HG03457 (cell line): ENCODE results near the gene ATP8B4.

ENCODE experiments used
- ATAC-seq: cut with Tn5 transposase; IDR thresholded peaks from one replicate; pipeline ENCODE4 v1.9.1; 2021; ENCODE audit warnings: moderate number of reproducible peaks; ENCODE audit not compliant: unreplicated experiment

The ATP8B4 gene

DNA sequence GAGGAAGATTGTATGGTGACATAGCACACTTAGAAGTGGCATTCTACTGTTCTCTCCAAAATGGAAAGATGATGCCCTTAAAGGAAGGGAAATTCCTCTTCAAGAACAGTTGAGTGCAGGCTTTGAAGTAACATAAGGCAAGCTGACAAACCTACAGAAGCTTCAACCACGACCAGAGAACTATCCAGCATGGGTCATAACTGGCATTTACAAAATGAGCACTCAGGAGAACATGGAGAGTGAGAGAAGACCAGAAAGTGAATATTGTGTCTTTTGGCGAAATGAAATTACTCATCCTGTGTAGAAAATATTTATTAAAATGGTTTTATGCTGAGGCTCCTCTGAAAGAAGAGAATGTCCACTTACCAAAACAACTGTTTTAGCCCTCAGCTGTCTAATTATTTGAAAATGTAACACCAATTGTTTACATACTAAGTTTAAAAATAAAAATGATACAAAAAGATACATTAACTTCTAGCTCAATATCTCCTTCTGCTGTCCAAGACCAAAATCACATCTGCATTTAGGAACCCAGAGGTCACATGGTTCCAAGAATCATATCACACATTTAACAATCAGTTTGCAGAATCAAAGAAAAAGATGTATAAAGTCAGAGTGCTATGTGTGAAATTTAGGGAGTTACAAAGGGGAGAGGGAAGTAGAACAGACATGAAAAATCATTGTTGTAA, 216.9 kb downstream of the ATP8B4 start:
- no peak for ATAC-seq

DNA sequence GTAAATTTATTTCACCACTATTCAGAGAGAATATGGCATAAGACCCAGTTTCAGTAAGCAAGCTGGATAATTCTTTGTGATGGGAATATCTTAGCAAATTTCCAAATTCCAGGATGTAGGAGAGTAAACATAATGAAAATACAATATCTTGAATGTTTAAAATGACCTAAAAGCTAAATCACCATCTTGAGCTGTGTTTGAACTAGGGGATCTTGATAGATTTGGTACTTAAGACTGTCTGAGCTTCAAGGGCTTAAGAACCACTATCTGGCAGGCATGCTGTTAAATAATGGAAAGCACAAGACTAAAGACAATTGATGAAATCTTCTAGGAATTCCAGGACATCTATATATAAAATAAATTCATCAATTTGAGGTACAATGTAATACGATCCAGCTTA, 217.7 kb downstream of the ATP8B4 start:
- no peak for ATAC-seq

DNA sequence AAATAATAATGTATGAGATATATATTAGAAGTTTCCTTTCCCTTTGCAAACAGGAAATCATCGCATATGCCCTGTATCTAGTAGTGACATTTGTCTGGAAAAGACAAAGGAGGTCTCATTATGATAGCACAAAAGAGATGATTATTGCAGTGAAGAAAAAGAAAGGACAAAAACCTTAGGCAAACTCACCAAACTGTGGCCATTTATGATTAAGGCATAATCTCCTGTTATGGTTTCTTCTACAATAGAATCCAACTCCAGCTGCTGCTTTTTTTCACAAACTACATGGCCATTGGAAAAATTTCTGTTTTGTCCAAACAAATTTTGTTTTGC, 218.2 kb downstream of the ATP8B4 start:
- no peak for ATAC-seq

DNA sequence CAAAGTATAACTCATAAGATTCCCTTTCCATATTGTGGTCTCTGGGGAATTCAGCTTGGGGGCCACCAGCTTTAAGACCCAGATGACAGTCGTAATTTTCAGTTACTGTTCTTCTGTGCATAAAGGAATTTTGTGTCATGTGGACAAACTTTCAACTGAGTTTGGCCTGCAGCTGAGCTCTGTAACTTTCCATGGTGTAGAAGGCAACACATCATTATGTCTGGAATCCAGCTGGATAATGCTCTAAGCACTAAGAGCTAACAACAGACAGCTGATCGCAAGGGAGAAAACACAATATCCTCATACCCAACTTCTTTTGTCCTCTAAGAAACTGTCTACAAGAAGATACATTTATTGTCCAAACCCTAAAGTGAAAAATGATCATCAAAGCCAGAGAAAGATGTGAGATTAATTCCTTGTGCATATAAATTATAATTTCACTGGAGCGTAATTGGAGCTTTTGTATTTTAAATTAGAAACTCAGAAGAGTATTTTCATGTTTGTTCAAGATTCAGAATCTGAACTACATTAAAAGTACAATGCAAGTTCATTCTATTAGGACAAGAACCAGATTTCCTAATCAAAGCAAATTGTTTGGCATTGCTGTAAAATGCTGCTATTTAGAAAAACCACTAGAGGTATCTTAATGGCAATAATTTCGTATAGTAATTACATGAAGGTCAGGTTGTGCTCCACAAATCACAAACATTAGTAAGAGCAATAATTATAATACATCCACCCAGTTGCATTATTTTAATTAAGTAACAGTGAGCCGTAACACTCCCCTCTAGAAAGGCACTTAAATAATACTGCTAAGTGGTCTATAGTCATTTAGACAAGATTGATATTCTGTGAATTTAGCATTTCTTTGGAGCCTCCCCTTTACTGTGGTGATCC, 218.8 kb downstream of the ATP8B4 start:
- no peak for ATAC-seq

DNA sequence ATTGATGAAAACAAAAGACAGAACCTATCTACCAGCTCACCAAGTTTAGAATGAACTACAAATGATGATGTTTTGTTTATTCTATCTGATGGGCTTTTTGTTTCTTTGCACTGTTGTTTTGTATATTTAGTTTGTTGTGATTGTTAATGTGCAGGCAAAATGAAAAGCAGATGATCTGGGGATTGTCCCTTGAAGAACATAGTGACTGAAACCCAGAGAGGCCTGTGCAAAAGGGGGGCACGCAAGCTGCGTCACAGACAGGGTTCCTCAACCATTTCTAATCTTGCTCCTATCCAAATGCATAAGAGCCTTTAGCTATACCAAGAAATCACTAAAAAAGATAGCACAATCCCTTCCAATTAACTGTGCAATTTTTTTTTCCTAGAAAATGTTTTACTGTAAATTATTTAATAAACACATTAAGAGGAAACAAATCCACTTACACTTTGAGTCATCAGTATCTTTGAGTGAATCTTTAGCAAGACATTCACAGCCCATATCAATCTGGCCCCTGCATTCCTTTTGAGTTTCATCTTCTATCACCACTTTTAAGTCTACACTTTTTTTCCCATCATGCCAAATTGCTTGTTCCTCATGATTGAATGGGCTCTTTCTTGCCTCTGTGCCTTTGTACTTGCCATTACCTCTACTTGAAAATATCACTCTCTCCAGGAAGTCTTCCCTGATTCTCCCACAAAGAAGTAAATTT, 220.3 kb downstream of the ATP8B4 start:
- ATAC-seq = no peak

DNA sequence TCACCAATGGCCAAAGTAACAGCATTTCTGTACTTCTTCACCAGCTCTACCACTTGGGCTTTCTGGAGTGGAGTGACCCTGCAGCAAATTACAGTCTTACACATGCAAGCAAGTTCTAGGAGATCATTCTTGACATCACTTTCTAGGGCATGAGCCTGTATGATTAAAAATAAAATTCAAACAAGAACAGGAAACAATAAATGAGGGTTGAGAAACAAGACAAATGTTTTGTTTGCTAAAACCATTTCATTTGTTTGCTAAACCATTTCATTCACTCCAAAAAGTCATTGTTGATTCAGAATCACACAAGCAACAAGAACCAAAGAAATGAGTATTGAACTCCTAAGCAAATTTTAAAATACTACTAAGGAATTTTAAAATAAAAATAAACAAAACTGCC, 220.9 kb downstream of the ATP8B4 start:
- ATAC-seq = no peak

DNA sequence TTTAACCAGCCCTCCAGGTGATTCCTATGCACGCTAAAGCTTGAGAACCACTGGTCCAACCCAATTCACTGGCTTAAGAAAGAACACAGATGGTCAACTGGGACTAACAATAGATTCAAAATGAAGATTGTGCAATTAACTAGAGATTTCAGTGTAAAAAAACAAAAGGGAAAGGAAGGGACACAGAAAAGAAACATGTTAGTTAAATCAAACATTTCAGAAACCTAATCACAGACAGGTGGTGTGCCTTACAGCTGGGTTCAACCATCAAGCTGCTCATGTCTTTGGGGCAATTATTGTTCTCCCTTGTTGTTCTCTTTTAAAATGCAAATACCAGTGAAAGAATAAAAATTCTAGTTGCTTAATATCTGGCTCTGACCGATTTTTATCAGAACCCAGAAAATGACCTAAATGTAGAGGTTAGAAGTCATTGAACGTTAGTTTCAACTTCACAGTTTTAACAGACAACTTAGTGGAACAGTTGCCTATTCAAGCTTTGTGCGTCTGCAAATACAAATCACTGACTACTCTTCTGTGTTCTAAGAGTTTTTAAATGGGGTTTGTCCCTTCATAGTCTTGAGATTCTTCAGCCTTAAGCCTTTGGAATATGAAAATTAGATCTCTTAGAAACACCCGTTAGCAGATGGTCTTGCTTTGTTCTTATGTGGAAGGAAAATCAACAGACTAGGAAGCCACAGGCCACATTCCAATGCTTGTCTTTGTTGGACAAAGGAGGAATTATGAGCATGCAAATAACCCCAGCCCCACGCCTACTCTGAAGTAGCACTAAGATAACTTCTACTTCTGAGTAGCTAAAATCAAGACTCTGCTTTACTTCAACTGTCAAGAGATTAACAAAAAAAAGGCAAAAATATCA, 223.4 kb downstream of the ATP8B4 start:
- no peak for ATAC-seq

DNA sequence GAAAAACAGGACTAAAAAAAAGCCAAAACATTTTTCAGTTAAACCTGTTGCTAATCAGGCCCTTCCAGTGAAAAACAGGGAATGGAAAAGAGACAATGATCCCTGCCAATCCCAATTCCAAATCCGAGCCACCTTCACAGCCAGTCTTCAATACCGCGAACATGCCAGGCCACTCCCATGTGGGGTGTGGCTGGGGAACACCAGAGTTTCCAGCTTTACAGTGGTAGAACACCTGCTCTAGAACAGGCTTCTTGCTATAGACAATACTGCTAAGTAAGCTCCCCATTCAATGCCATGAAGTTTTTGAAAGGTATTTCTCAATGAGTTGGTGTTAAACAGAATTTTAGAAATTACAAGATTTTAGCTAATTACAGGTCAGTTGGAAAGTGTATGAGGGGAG, 228.3 kb downstream of the ATP8B4 start:
- ATAC-seq = no peak

DNA sequence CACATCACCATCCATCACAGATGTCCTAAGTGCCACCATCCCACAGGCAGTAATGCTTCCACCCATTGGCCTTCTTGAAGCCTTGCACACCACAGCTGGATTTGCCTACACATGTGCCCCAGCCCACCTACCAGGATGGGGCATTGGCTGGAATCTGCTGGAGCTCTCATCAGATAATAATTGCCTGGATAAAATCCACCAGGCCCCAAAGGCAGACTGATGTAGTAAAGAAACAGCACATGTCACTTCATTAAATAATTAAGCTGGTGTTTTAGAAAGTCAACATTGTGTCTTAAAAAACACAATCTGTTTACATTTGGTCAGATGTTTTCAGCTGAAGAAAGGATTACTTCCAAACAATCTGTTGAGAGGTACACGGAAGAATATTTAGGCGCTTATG, 229.5 kb downstream of the ATP8B4 start:
- no peak for ATAC-seq

DNA sequence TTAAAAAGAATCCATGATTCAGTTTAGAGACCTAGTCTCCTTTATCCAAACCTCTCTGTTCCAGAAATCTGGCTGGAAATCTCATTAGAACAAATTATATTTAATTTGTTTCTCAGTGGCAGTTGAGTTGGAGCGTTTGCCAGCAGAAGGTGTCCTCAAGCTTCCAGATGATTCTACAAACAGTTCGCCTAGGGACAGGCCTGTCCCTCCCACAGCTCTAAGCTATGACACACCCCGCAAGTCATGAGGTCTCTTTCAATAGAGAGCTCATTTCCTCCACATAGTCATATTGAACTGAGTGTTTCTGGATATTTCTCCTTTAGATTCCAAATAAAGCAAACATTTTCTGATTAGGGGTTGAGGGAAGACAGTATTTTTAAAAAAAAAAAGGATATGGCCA, 230.3 kb downstream of the ATP8B4 start:
- ATAC-seq = no peak

DNA sequence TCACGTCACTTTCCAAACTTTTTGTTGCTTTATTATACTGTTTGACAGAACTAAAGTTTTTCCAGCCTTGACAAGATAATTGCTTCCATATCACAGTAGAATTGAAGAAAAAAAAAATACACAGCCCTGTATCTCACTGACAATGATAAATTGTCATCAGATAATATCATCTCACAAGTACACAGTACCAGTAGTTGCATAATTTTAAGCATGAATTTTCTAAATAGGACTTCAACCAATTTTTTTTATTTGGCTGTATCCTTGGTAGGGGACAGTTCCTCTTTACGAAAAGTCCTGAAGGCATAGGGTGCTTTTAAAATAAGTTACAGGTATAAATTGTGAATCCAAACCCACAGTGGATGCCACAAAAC, 230.7 kb downstream of the ATP8B4 start:
- no peak for ATAC-seq

DNA sequence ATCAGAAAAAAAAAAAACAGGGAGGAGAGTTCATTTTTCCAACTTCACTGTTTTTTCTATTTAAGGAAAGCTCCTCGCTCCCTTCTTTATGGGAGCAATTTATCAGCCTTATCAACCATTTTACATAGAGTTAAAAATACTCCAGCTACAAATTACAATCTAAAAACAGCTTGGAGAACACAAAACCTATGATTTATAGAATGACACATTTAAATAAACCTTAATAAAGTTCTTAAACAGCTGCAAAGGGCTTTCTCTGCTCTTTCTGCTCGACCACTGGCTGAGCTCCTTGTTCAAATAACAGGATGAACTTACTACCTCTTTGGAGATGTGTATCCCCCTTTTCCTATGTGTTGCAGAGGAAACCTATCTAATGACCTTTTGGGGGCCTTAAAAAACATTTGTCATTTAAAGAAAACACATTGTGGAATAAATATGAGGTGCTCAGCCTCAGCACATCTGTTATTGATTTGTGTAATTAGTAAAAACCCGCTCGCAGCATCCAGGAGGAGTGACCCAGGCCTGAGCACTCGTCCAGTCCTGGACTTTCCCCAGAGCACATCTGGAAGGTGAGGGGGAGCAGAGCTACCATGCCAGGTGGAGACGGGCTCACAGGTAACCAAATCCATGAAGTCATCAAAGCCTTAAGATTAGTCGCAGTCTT, 231.2 kb downstream of the ATP8B4 start:
- ATAC-seq = no peak

DNA sequence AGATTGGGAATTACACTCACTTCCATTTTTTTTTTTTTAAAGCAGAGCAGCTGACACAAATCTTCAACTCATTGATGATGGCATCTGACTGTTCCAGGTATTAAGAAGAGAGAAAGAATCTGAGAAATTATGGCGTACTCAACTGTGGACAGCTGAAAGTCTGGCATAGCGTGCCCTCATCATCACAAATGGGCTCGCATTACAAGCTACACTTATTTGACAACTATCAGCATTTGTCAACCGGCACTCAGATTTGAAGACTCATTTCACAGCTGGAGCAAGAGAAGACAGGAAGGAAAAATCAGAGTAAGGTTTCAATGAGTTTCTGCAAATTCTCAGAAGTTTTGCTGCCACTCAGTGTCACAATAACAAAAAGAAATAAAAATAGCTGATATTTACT, 235.9 kb downstream of the ATP8B4 start:
- no peak for ATAC-seq

DNA sequence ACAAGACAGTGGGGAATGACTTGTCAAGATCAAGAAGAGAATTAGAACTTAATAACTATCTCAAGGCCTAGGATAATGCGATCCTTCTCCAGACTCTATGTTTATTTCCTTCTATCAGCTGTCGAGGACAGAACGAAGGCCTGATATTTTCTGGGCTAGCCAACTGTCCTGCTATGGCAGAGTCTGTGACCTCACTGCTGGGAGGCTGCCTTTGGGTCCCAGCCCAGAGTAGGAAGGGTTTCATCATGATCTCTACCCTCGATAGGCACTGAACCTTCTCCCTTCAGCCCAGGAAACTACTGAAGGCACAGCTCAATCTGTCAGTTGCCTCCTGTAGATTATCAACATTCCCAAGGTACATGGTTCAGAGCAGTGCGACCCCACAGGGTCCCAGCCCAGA, 237.2 kb downstream of the ATP8B4 start:
- ATAC-seq = no peak

DNA sequence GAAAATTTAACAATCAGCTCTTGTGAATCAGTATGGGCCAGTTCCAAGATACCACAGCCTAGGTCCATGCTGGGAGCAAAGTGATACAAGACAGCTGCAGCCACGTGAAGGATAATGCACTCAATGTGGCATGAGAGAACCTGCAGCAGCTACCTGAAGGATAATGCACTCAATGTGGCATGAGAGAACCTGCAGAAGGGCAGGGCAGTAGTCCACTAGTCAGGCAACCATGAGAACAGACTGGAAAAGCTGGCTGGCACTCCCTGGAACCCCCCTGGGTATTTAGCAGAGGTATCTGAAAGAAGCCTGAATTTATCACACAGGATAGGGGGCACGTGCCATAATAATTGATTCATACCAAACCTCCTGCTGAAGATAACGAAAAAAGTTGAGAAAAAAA, 237.6 kb downstream of the ATP8B4 start:
- no peak for ATAC-seq

DNA sequence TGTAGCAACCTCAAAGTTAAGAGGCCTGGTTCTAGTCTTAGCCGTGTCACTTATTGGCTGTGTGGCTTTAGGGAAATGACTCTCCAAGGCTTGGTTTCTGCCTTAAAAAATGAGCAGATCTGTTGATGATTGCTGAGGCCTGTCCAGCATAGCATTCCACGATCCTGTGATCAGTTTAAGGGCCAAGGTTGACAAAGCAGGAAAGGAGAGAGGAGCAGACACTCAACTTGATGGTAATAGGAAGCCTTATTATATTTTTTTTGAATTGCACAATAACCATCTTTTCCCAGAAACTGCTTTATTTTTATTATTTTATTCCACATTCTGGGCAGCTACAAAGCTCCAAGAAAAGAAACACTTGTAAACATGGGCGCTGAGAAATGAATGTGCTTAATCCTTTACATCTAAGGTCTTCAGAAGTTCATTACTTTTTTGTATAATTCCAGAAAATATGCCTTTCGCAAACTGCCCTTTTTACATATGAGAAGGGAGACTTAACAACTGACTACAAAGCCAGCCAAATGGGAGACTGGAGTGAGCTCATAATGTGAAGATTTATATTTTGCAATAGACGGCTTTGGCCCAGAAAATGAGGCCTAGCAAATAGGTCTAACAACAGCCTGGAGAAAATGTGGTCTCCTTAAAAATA, 241.0 kb downstream of the ATP8B4 start:
- no peak for ATAC-seq

DNA sequence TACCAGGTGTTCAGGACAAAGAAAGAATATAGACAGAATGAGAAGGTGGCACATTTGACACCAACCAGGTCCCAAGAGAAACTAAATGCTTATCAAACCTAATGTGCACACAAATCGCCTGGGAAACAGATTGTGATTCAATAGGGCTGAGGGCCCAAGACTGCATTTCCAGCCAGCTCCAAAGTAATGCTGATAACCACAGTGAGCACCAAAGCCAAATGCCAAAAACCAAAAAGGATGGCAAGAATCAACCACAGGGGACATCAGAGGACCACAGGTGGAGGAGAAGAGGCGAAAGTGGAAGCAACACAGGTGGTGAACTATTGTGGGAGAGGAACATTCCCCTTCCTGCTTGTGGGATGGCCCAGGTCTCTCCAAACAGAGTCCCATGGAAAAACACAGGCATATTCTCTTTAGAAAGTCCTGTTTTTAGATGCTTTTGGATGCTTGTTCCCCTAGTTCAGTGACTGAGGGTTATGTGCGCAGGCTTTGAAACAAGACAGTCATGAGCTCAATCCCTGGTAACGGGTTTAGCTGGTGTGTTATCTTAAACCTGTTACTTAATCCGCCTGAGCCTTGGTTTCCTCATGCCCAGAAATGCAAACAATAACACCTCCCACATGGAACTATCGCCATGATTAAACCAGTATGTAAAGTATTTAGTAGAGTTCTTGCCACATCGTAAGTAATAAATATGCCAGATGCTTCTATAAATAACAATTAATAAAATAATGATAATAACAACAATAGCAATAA, 241.7 kb downstream of the ATP8B4 start:
- no peak for ATAC-seq

DNA sequence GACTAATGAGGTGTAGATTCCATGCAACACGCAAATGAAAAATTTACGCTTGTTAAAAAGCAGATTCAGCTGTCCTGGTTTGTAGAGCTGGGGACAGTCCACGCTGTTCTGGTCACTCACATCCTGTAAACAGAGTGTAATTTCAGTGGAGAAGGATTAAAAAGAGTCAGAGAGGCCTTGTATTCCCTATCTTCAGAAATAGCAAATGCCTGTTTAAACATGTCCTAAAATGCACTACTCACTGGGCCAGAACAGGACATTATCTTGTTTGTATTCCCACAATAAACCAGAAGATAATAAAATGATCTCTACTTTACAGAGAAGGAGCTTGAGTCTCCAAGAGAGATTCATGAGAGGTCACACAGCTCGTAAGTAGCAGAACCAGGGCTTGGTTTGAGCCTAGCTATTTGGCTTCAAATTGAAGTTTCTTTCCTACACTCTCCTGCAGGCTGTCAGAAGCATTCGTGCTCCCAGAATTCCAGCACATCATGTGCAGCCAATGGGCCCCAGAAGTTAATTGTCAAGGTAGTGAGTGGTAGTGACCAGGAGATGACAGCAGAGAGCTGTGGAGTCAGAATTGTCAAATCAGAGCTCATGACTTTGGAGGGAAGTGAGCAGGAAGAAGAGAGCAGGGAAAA, 242.5 kb downstream of the ATP8B4 start:
- ATAC-seq = no peak

DNA sequence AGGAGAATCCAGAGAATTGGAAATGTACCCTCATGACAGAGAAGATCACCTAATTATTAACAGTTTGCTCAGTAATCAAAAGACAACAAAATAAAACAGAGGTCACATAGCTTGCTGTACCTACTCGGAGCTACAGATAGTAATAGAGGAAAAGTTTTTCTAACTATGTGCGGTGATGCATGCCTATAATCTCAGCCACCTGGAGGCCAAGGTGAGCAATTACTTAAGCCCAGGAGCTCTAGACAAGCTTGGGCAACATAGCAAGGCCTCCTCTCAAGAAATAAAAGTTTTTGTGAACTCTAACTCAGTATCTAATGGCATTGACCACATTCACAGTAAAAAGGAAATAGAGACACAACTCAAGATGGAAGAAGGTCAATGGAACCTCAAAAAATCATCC, 243.6 kb downstream of the ATP8B4 start:
- no peak for ATAC-seq
